GM12878 (cell line): ENCODE measurements around the gene ALDOB. TPM values are rescaled to one million over a fixed set of nuclear protein-coding genes. Genes with fewer than 3 reads are reported as not detected.

Source experiments
- ATAC-seq: fragments of 200-7000 bp; cut with Tn5 transposase; 3 replicates; pipeline ENCODE4 v1.9.1; 2020; ENCODE audit warnings: mild to moderate bottlenecking, moderate library complexity
- BruUV-seq: library from RNA; stranded (reverse); fragments of 400-500 nt; replicated peaks from 2 replicates; lab custom pipeline; 2021; lab: Mats Ljungman, UMichigan
- CTCF ChIA-PET: fragments of 300-600 bp; sonication (Branson Sonifier 250); formaldehyde crosslinking; extraction: SDS; loops from one replicate; lab custom pipeline; 2021; ENCODE audit warnings: inconsistent platforms; lab: Yijun Ruan, JAX
- POLR2A ChIA-PET: fragments of 350-600 bp; formaldehyde crosslinking; extraction: SDS; loops from one replicate; lab custom pipeline; 2021; ENCODE audit warnings: inconsistent platforms; lab: Charles Lee
- RAD21 ChIA-PET: fragments of 300-600 bp; sonication (Branson Sonifier 250); formaldehyde crosslinking; loops from one replicate; lab custom pipeline; 2023; ENCODE audit warnings: antibody characterized with exemption; ENCODE audit not compliant: unreplicated experiment; lab: Charles Lee
- SMC1A ChIA-PET: fragments of 300-600 bp; sonication (Branson Sonifier 250); formaldehyde crosslinking; loops from one replicate; lab custom pipeline; 2023; ENCODE audit not compliant: unreplicated experiment, uncharacterized antibody; lab: Charles Lee
- DNase-seq: peaks from one replicate; pipeline ENCODE4 v3.0.0-alpha.2; 2011; ENCODE audit warnings: low read depth, low spot score
- FAIRE-seq: peaks from 3 replicates; lab custom pipeline; 2011; peaks lifted over from hg19 to GRCh38; lab: Jason Lieb, UNC
- H2AFZ ChIP-seq: 2 replicates; pipeline ENCODE4 v1.6.0; 2011; ENCODE audit warnings: low read depth, low read length, control low read depth; ENCODE audit not compliant: control insufficient read depth
- H3K27ac ChIP-seq: 2 replicates; pipeline ENCODE4 v1.5.1; 2011; ENCODE audit warnings: control low read depth; ENCODE audit not compliant: control insufficient read depth, insufficient read depth
- H3K27me3 ChIP-seq, 2 experiments: replicated peaks in 1 of 2; 2 replicates each; pipeline versions ENCODE4 v1.6.0 to v1.6.1; 2011; ENCODE audit warnings: low read length in 1 of 2; ENCODE audit not compliant: control insufficient read depth in 2 of 2, insufficient read depth in 2 of 2
- H3K36me3 ChIP-seq, 2 experiments: 2 replicates each; pipeline ENCODE4 v1.5.1; 2011; ENCODE audit warnings: low read length in 1 of 2; ENCODE audit not compliant: control insufficient read depth in 2 of 2, insufficient read depth in 2 of 2
- H3K4me1 ChIP-seq: 2 replicates; pipeline ENCODE4 v1.6.1; 2011; ENCODE audit warnings: mild to moderate bottlenecking, low read length, moderate library complexity, mixed read lengths; ENCODE audit not compliant: control insufficient read depth, insufficient read depth
- H3K4me2 ChIP-seq: 2 replicates; pipeline ENCODE4 v1.6.0; 2011; ENCODE audit warnings: control low read depth; ENCODE audit not compliant: control insufficient read depth, insufficient read depth
- H3K4me3 ChIP-seq: fragments of 200-600 bp; sonication (generic); 2 replicates; pipeline ENCODE4 v1.5.1; 2016
- H3K79me2 ChIP-seq: 2 replicates; pipeline ENCODE4 v1.6.0; 2011; ENCODE audit warnings: low read length; ENCODE audit not compliant: control insufficient read depth, insufficient read depth
- H3K9ac ChIP-seq: 2 replicates; pipeline ENCODE4 v1.8.0; 2011; ENCODE audit warnings: low read length, control low read depth, mixed read lengths; ENCODE audit not compliant: control insufficient read depth, insufficient read depth
- H3K9me3 ChIP-seq: replicated peaks from 3 replicates; pipeline ENCODE4 v1.5.1; 2011; ENCODE audit warnings: mild to moderate bottlenecking, low read length; ENCODE audit not compliant: control insufficient read depth, insufficient read depth
- H4K20me1 ChIP-seq: 2 replicates; pipeline ENCODE4 v1.6.0; 2011; ENCODE audit not compliant: control insufficient read depth, insufficient read depth
- BRCA1 ChIP-seq: IDR thresholded peaks from 2 replicates; pipeline ENCODE4 v1.6.1; 2011; ENCODE audit warnings: low read depth, low read length, improper control_type of control experiment
- HDGF ChIP-seq: fragments of 450-650 bp; IDR thresholded peaks from 2 replicates; pipeline ENCODE4 v1.6.1; 2016; ENCODE audit warnings: antibody characterized with exemption
- IRF4 ChIP-seq: IDR thresholded peaks from 2 replicates; pipeline ENCODE4 v1.6.1; 2011; ENCODE audit warnings: low read depth, low read length
- LARP7 ChIP-seq: fragments of 450-650 bp; IDR thresholded peaks from 2 replicates; pipeline ENCODE4 v1.6.1; 2017; ENCODE audit warnings: mild to moderate bottlenecking
- NFXL1 ChIP-seq: fragments of 450-650 bp; IDR thresholded peaks from 2 replicates; pipeline ENCODE4 v1.6.1; 2017; ENCODE audit warnings: antibody characterized with exemption, mild to moderate bottlenecking, borderline replicate concordance
- POLR2A ChIP-seq: IDR thresholded peaks from 2 replicates; pipeline ENCODE4 v1.6.1; 2011; ENCODE audit warnings: low read depth, mild to moderate bottlenecking, low read length
- SMAD5 ChIP-seq: IDR thresholded peaks from 2 replicates; pipeline ENCODE4 v1.6.1; 2016; ENCODE audit warnings: antibody characterized with exemption, low read depth
- WGBS: methylation state at CpG from one replicate; pipeline ENCODE4 v1.1.6; 2016; ENCODE audit warnings: low lambda C conversion rate; ENCODE audit not compliant: insufficient replicate concordance, insufficient coverage; ENCODE audit errors: missing lambda C conversion rate; 5-methylcytosine and 5-hydroxymethylcytosine counted together
- in situ Hi-C: fragments of 300-500 bp; cut with MboI; formaldehyde crosslinking; loops from 9 replicates; pipeline ENCODE4 v1.14.3; 2018; ENCODE audit warnings: mixed read lengths
- intact Hi-C: fragments of 100-400 bp; cut with micrococcal nuclease; formaldehyde crosslinking; loops from one replicate; pipeline ENCODE4 v1.14.2; 2022; ENCODE audit not compliant: unreplicated experiment
- polyA plus RNA-seq, 11 experiments: library from polyadenylated mRNA; depleted of rRNA in 4 of 11; unstranded in 6 of 11; stranded (reverse) in 5 of 11; fragments of >200 nt; fragmentation: Nextera tagmentation in 4 of 11; fragmentation: Illumina TruSeq in 1 of 11; extraction: Ambion mirVana in 4 of 11; extraction: Trizol in 1 of 11; gene quantifications; 1 replicate in 1 of 11; 2 replicates in 10 of 11; pipeline versions ENCODE4 v1.2.1 to v1.2.3, GENCODE V29; 2011 to 2016; ENCODE audit warnings: inconsistent platforms in 2 of 11, missing spikeins in 2 of 11, low read depth in 1 of 11
- total RNA-seq, 4 experiments: library from RNA; depleted of rRNA in 3 of 4; stranded (reverse); fragments of >200 nt in 3 of 4; fragmentation: Illumina TruSeq in 1 of 4; extraction: Trizol in 1 of 4; gene quantifications; 2 replicates each; pipeline versions ENCODE4 v1.2.1 to v1.2.3, GENCODE V29; 2013 to 2021
- TF ChIP-seq, protein P1 (sequence below): IDR thresholded peaks from 2 replicates; pipeline ENCODE4 v1.6.1; 2012; ENCODE audit warnings: mild to moderate bottlenecking, low read depth, low read length
- TF ChIP-seq, protein P2 (sequence below): fragments of 450-650 bp; formaldehyde crosslinking; IDR thresholded peaks from 2 replicates; pipeline ENCODE4 v1.5.0; 2022; ENCODE audit warnings: mild to moderate bottlenecking, missing genetic modification characterization
- TF ChIP-seq, protein P3 (sequence below): fragments of 450-650 bp; IDR thresholded peaks from 2 replicates; pipeline ENCODE4 v1.6.1; 2017; ENCODE audit warnings: antibody characterized with exemption, mild to moderate bottlenecking, moderate library complexity
- TF ChIP-seq, protein P4 (sequence below), 3 experiments: IDR thresholded peaks in 2 of 3; conservative IDR thresholded peaks in 1 of 3; 2 replicates each; pipeline ENCODE4 v1.5.1; 2011; ENCODE audit warnings: low read depth in 3 of 3, low read length in 3 of 3, mild to moderate bottlenecking in 3 of 3, control low read depth in 2 of 3, moderate library complexity in 2 of 3, inconsistent platforms in 1 of 3, mixed read lengths in 1 of 3; ENCODE audit not compliant: control insufficient read depth in 2 of 3, insufficient read depth in 1 of 3; ENCODE audit errors: extremely low read depth in 1 of 3

The ALDOB gene
- total and polyA plus RNA-seq, 10 of the 15 experiments (the other 5 are each of a cell fraction or from before 2014, with no cell fraction given) = 0.03 to 0.82 (median 0.04) TPM; not detected in 7

DNA sequence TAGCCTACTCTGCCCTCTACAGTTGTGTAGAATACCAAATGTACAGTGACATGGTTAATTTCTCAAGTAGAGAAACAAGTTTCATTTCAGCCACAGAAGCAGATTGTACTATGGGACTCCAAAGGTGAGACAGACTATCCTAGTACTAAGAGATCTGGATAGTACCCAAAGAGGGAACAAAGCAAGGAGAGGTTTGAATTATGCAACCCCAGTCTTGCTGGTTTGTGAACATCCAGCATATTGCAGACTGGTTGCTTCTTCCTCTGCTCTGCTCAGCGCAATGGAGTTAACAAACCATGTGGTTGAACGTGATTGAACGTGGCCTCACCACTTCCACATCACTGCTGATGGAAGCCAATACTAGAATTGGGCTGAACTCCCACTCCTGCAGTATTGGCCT, 43.3 kb upstream of the ALDOB start:
- SMC1A ChIA-PET = no interaction called here
- Histone ChIP-seq H3K36me3 (no peaks in the 10 kb centered on the region), H3K27me3 (no peaks in the 10 kb centered on the region), H3K4me1 (no peaks in the 10 kb centered on the region), H3K4me2 (no peak overlapping the region), H3K9me3 (no peaks in the 10 kb centered on the region), H3K79me2 (no peaks in the 10 kb centered on the region), H4K20me1 (no peaks in the 10 kb centered on the region), H3K4me3 (no peak overlapping the region), H2AFZ (no peak overlapping the region), H3K27ac (no peak overlapping the region), H3K9ac (no peak overlapping the region)
- intact Hi-C loops (no loop called here), in situ Hi-C loops (no loop called here)
- POLR2A ChIA-PET = no interaction called here
- CTCF ChIA-PET = no interaction called here
- no TSS peak for BruUV-seq
- TF ChIP-seq LARP7 (no peak), BRCA1 (no peak), POLR2A (no peak), SMAD5 (no peak), IRF4 (no peak), HDGF (no peak), NFXL1 (no peak)
- TF ChIP-seq, protein P1, sequence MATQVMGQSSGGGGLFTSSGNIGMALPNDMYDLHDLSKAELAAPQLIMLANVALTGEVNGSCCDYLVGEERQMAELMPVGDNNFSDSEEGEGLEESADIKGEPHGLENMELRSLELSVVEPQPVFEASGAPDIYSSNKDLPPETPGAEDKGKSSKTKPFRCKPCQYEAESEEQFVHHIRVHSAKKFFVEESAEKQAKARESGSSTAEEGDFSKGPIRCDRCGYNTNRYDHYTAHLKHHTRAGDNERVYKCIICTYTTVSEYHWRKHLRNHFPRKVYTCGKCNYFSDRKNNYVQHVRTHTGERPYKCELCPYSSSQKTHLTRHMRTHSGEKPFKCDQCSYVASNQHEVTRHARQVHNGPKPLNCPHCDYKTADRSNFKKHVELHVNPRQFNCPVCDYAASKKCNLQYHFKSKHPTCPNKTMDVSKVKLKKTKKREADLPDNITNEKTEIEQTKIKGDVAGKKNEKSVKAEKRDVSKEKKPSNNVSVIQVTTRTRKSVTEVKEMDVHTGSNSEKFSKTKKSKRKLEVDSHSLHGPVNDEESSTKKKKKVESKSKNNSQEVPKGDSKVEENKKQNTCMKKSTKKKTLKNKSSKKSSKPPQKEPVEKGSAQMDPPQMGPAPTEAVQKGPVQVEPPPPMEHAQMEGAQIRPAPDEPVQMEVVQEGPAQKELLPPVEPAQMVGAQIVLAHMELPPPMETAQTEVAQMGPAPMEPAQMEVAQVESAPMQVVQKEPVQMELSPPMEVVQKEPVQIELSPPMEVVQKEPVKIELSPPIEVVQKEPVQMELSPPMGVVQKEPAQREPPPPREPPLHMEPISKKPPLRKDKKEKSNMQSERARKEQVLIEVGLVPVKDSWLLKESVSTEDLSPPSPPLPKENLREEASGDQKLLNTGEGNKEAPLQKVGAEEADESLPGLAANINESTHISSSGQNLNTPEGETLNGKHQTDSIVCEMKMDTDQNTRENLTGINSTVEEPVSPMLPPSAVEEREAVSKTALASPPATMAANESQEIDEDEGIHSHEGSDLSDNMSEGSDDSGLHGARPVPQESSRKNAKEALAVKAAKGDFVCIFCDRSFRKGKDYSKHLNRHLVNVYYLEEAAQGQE = no peak
- TF ChIP-seq, protein P2, sequence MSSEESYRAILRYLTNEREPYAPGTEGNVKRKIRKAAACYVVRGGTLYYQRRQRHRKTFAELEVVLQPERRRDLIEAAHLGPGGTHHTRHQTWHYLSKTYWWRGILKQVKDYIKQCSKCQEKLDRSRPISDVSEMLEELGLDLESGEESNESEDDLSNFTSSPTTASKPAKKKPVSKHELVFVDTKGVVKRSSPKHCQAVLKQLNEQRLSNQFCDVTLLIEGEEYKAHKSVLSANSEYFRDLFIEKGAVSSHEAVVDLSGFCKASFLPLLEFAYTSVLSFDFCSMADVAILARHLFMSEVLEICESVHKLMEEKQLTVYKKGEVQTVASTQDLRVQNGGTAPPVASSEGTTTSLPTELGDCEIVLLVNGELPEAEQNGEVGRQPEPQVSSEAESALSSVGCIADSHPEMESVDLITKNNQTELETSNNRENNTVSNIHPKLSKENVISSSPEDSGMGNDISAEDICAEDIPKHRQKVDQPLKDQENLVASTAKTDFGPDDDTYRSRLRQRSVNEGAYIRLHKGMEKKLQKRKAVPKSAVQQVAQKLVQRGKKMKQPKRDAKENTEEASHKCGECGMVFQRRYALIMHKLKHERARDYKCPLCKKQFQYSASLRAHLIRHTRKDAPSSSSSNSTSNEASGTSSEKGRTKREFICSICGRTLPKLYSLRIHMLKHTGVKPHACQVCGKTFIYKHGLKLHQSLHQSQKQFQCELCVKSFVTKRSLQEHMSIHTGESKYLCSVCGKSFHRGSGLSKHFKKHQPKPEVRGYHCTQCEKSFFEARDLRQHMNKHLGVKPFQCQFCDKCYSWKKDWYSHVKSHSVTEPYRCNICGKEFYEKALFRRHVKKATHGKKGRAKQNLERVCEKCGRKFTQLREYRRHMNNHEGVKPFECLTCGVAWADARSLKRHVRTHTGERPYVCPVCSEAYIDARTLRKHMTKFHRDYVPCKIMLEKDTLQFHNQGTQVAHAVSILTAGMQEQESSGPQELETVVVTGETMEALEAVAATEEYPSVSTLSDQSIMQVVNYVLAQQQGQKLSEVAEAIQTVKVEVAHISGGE (CRISPR knock-in tag) = no peak
- TF ChIP-seq, protein P3, sequence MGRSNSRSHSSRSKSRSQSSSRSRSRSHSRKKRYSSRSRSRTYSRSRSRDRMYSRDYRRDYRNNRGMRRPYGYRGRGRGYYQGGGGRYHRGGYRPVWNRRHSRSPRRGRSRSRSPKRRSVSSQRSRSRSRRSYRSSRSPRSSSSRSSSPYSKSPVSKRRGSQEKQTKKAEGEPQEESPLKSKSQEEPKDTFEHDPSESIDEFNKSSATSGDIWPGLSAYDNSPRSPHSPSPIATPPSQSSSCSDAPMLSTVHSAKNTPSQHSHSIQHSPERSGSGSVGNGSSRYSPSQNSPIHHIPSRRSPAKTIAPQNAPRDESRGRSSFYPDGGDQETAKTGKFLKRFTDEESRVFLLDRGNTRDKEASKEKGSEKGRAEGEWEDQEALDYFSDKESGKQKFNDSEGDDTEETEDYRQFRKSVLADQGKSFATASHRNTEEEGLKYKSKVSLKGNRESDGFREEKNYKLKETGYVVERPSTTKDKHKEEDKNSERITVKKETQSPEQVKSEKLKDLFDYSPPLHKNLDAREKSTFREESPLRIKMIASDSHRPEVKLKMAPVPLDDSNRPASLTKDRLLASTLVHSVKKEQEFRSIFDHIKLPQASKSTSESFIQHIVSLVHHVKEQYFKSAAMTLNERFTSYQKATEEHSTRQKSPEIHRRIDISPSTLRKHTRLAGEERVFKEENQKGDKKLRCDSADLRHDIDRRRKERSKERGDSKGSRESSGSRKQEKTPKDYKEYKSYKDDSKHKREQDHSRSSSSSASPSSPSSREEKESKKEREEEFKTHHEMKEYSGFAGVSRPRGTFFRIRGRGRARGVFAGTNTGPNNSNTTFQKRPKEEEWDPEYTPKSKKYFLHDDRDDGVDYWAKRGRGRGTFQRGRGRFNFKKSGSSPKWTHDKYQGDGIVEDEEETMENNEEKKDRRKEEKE = no peak
- TF ChIP-seq, protein P4, sequence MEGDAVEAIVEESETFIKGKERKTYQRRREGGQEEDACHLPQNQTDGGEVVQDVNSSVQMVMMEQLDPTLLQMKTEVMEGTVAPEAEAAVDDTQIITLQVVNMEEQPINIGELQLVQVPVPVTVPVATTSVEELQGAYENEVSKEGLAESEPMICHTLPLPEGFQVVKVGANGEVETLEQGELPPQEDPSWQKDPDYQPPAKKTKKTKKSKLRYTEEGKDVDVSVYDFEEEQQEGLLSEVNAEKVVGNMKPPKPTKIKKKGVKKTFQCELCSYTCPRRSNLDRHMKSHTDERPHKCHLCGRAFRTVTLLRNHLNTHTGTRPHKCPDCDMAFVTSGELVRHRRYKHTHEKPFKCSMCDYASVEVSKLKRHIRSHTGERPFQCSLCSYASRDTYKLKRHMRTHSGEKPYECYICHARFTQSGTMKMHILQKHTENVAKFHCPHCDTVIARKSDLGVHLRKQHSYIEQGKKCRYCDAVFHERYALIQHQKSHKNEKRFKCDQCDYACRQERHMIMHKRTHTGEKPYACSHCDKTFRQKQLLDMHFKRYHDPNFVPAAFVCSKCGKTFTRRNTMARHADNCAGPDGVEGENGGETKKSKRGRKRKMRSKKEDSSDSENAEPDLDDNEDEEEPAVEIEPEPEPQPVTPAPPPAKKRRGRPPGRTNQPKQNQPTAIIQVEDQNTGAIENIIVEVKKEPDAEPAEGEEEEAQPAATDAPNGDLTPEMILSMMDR (IDR thresholded peaks at IDR 0.05 in 2 of 3, conservative IDR thresholded peaks at IDR 0.05 in 1 of 3; ENCODE audit: control insufficient read depth in 2 of 3, extremely low read depth in 1 of 3, insufficient read depth in 1 of 3, low read depth in 3 of 3, low read length in 3 of 3) = no peak
- ATAC-seq (no peak), DNase-seq (no peak), FAIRE-seq (no peak)
- RAD21 ChIA-PET = no interaction called here
- 6% methylated on average over 3 of the region's 3 CpGs for WGBS
